Measurements from ENCODE around the gene ADAMTS12.

ADAMTS12 gene

GRCh38 chr5:33734537-33734936, 157.3 kb downstream of the ADAMTS12 start:
- TF ChIP-seq, protein P1, sequence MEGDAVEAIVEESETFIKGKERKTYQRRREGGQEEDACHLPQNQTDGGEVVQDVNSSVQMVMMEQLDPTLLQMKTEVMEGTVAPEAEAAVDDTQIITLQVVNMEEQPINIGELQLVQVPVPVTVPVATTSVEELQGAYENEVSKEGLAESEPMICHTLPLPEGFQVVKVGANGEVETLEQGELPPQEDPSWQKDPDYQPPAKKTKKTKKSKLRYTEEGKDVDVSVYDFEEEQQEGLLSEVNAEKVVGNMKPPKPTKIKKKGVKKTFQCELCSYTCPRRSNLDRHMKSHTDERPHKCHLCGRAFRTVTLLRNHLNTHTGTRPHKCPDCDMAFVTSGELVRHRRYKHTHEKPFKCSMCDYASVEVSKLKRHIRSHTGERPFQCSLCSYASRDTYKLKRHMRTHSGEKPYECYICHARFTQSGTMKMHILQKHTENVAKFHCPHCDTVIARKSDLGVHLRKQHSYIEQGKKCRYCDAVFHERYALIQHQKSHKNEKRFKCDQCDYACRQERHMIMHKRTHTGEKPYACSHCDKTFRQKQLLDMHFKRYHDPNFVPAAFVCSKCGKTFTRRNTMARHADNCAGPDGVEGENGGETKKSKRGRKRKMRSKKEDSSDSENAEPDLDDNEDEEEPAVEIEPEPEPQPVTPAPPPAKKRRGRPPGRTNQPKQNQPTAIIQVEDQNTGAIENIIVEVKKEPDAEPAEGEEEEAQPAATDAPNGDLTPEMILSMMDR (IDR thresholded peaks at IDR 0.05; ENCODE audit: low read depth, low read length): no peak

GRCh38 chr5:33733225-33733624, 158.6 kb downstream of the ADAMTS12 start:
- TF ChIP-seq, protein P1 (IDR thresholded peaks at IDR 0.05; ENCODE audit: low read depth, low read length): no peak
- DNase-seq (ENCODE audit: extremely low read depth, low read depth): no peak

More at GRCh38 chr5:33734537-33734936, 157.3 kb downstream of the ADAMTS12 start:
- DNase-seq (ENCODE audit: extremely low read depth, low read depth): no peak

- TF ChIP-seq, protein P1 (IDR thresholded peaks at IDR 0.05; ENCODE audit: low read depth, low read length): no peak
- no peak for DNase-seq (ENCODE audit: extremely low read depth, low read depth)
These were observed 165.2 kb downstream of the ADAMTS12 start for GRCh38 chr5:33726422-33727165.

DNA sequence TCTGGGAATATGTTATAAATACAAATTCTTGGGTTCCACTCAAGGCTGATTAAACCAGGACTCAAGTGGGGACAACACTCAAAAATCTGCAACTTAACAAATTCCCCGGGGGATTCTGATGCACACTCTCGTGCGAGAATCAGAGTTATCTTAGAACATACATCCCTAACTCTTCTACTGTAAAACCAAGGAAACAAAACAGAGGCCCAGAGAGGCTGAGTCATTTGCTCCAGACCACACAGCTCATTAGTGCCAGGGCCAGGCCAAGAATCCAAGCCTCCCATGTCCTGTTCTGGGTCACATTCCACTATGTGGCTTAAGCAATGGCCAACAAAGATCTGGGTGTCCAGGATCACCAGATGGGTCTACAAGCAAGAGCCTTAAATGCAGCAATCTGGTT, 166.0 kb downstream of the ADAMTS12 start:
- no peak for DNase-seq (ENCODE audit: extremely low read depth, low read depth)
- TF ChIP-seq, protein P1 (IDR thresholded peaks at IDR 0.05; ENCODE audit: low read depth, low read length): no peak

DNA sequence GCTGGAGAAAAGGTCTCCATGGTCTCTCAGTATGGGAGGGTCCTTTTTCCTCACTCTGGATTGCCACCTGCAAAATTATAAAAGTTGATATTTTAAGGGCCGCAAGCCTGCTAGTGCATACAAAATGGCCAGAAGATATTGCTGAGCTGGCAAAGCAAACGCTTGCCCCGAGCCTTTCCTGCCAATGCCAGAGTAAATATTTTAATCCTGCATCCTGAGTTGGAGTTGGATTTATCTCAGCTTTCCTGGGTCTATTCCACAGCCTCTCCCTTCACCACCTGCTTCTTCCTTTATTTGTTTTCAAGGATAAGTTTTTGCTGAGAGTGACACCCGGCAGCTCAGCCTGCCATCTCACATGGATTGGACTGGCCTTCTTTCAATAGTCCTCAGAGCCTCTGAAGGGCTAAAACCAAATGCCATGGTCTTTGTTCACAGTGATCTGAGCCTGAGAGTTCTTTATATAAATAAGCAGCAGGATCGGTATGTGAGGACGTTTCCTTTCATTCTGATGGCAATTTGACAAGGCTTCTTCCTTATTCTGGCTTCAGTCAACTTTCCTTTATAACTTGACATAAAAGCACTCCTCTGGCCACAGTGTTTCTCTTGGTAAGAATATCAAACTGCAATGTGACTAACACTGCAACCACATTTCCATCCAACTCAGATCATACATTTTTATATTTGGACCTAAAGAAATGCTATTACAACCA, 170.1 kb downstream of the ADAMTS12 start:
- TF ChIP-seq, protein P1 (IDR thresholded peaks at IDR 0.05; ENCODE audit: low read depth, low read length): no peak
- no peak for DNase-seq (ENCODE audit: extremely low read depth, low read depth)

- DNase-seq (ENCODE audit: extremely low read depth, low read depth): no peak
- TF ChIP-seq, protein P1 (IDR thresholded peaks at IDR 0.05; ENCODE audit: low read depth, low read length): no peak
These were observed 171.6 kb downstream of the ADAMTS12 start for GRCh38 chr5:33720176-33720575.

DNA sequence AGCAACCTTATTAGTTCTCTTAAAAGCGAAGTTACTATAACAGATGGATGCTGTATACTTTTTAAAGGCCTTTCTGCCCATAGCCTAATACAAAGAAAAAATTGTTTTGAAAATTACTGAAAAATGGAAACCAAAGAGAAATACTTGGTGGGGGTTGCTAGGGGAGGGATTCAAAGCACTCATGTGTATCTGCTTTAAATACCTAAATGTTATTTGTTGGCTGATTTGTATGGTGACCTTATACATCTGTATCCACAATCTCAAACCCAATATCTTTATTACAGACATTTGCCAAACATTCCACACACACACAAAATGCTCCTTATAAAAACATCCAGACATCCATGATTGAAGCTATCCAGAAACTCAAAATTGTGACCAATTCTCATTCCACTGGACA, 172.0 kb downstream of the ADAMTS12 start:
- TF ChIP-seq, protein P1 (IDR thresholded peaks at IDR 0.05; ENCODE audit: low read depth, low read length): no peak
- DNase-seq (ENCODE audit: extremely low read depth, low read depth): no peak
